Chondrocyte (in vitro differentiated cells): ENCODE results near the gene FTCDNL1. TPM values are rescaled to one million over a fixed set of nuclear protein-coding genes. Genes with fewer than 3 reads are reported as not detected.

Experiments used
- DNase-seq: peaks from one replicate; pipeline ENCODE4 v3.0.0; 2021; ENCODE audit warnings: mixed read lengths, low spot score
- H3K27ac Mint-ChIP-seq: one replicate; pipeline ENCODE4 v1.8.0; 2021; ENCODE audit warnings: mild to moderate bottlenecking, moderate library complexity, mixed read lengths; ENCODE audit not compliant: unreplicated experiment
- H3K27me3 Mint-ChIP-seq: 2 replicates; pipeline ENCODE4 v1.8.0; 2021; ENCODE audit warnings: low read depth, mixed read lengths
- H3K36me3 Mint-ChIP-seq: 2 replicates; pipeline ENCODE4 v1.8.0; 2021; ENCODE audit warnings: low read depth, mixed read lengths
- H3K4me1 Mint-ChIP-seq: 2 replicates; pipeline ENCODE4 v1.8.0; 2021; ENCODE audit warnings: low read depth, mild to moderate bottlenecking, mixed read lengths
- H3K4me3 Mint-ChIP-seq: one replicate; pipeline ENCODE4 v1.8.0; 2021; ENCODE audit warnings: mild to moderate bottlenecking, moderate library complexity, mixed read lengths; ENCODE audit not compliant: unreplicated experiment
- H3K9me3 Mint-ChIP-seq: 2 replicates; pipeline ENCODE4 v1.8.0; 2021; ENCODE audit warnings: low read depth, mixed read lengths
- CTCF ChIP-seq: fragments of 200-600 bp; sonication (generic); IDR thresholded peaks from 2 replicates; pipeline ENCODE4 v1.5.0; 2021; ENCODE audit warnings: antibody characterized with exemption, mild to moderate bottlenecking, moderate library complexity
- total RNA-seq: library from RNA; stranded (reverse); gene quantifications from 3 replicates; pipeline ENCODE4 v1.2.1, GENCODE V29; 2021

Gene FTCDNL1
- total RNA-seq, 1 donor from 2014 or later = 0.65 TPM

GRCh38 chr2:199868431-199869226 lies 17.6 kb upstream of the FTCDNL1 start:
- no peak for TF ChIP-seq CTCF
- Mint-ChIP-seq H3K4me1 (peaks cover 15% of the 10 kb centered on the region), H3K9me3 (no peaks in the 10 kb centered on the region), H3K36me3 (no peaks in the 10 kb centered on the region), H3K27me3 (peaks cover 11% of the 10 kb centered on the region), H3K4me3 (no peak overlapping the region), H3K27ac (no peak overlapping the region)
- DNase-seq = no peak

- DNase-seq = no peak
- peaks cover 15% of the 10 kb centered on the region for H3K4me1 Mint-ChIP-seq
- no peaks in the 10 kb centered on the region for H3K9me3 Mint-ChIP-seq
- no peak overlapping the region for H3K4me3 Mint-ChIP-seq
- no peaks in the 10 kb centered on the region for H3K36me3 Mint-ChIP-seq
- no peak for TF ChIP-seq CTCF
- H3K27ac Mint-ChIP-seq = no peak overlapping the region
- peaks cover 18% of the 10 kb centered on the region for H3K27me3 Mint-ChIP-seq
Measured at GRCh38 chr2:199865905-199866304, 14.9 kb upstream of the FTCDNL1 start.

GRCh38 chr2:199862788-199863187 lies 11.8 kb upstream of the FTCDNL1 start:
- Mint-ChIP-seq H3K4me3 (no peak overlapping the region), H3K27me3 (peaks cover 21% of the 10 kb centered on the region)
- TF ChIP-seq CTCF = no peak

GRCh38 chr2:199861132-199861774 lies 10.3 kb upstream of the FTCDNL1 start:
- no peaks in the 10 kb centered on the region for H3K4me1 Mint-ChIP-seq
- TF ChIP-seq CTCF = peak; percentile 93
- DNase-seq = no peak
- H3K36me3 Mint-ChIP-seq = no peaks in the 10 kb centered on the region
- no peak overlapping the region for H3K27ac Mint-ChIP-seq
- no peaks in the 10 kb centered on the region for H3K9me3 Mint-ChIP-seq
- peaks cover 33% of the 10 kb centered on the region for H3K27me3 Mint-ChIP-seq
- H3K4me3 Mint-ChIP-seq = no peak overlapping the region

More at GRCh38 chr2:199862788-199863187, 11.8 kb upstream of the FTCDNL1 start:
- Mint-ChIP-seq H3K4me1 (no peaks in the 10 kb centered on the region), H3K27ac (no peak overlapping the region), H3K9me3 (no peaks in the 10 kb centered on the region), H3K36me3 (no peaks in the 10 kb centered on the region)
- no peak for DNase-seq

- H3K36me3 Mint-ChIP-seq = no peaks in the 10 kb centered on the region
- DNase-seq = no peak
- peaks cover 46% of the 10 kb centered on the region for H3K27me3 Mint-ChIP-seq
- no peak overlapping the region for H3K4me3 Mint-ChIP-seq
- peaks cover 4% of the 10 kb centered on the region for H3K4me1 Mint-ChIP-seq
- TF ChIP-seq CTCF = no peak
- H3K9me3 Mint-ChIP-seq = no peaks in the 10 kb centered on the region
- H3K27ac Mint-ChIP-seq = no peak overlapping the region
Measured at GRCh38 chr2:199855812-199856211, 4.8 kb upstream of the FTCDNL1 start.
